Heart left ventricle (tissue), 16 donors: ENCODE data around the gene CDH23. TPM values are rescaled to one million over a fixed set of nuclear protein-coding genes. Genes with fewer than 3 reads are reported as not detected.

Source experiments
- ATAC-seq, 4 donors: fragments of 200-7000 bp; cut with Tn5 transposase; one replicate each; pipeline ENCODE4 v1.9.1; 2020 to 2022; ENCODE audit warnings: moderate library complexity in 4 of 4, mild to moderate bottlenecking in 3 of 4, moderate number of reproducible peaks in 1 of 4
- DNase-seq, 5 donors: peaks; one replicate each; pipeline ENCODE4 v3.0.0-alpha.2; 2020
- H3K27ac ChIP-seq, 12 donors: fragments of 200-600 bp; sonication (generic) in 4 of 12; one replicate each; pipeline versions ENCODE4 v1.5.0 to v1.8.0; 2016 to 2022; ENCODE audit warnings: mild to moderate bottlenecking in 2 of 12
- H3K27me3 ChIP-seq, 9 donors: fragments of 200-600 bp; sonication (generic) in 2 of 9; one replicate each; pipeline versions ENCODE4 v1.5.1 to v1.8.0; 2016 to 2022; ENCODE audit warnings: mild to moderate bottlenecking in 3 of 9
- H3K36me3 ChIP-seq, 9 donors: fragments of 200-600 bp; sonication (generic) in 2 of 9; one replicate each; pipeline versions ENCODE4 v1.5.0 to v1.8.0; 2018 to 2022; ENCODE audit warnings: mild to moderate bottlenecking in 2 of 9
- H3K4me1 ChIP-seq, 12 donors: fragments of 200-600 bp; sonication (generic) in 4 of 12; one replicate each; pipeline versions ENCODE4 v1.5.0 to v1.8.0; 2016 to 2022; ENCODE audit warnings: mild to moderate bottlenecking in 3 of 12
- H3K4me3 ChIP-seq, 12 donors: fragments of 200-600 bp; sonication (generic) in 4 of 12; one replicate each; pipeline versions ENCODE4 v1.5.0 to v1.8.0; 2017 to 2022; ENCODE audit warnings: mild to moderate bottlenecking in 9 of 12, moderate library complexity in 4 of 12
- H3K9me3 ChIP-seq, 12 donors: fragments of 200-600 bp; sonication (generic) in 4 of 12; one replicate each; pipeline versions ENCODE4 v1.5.0 to v1.8.0; 2016 to 2022; ENCODE audit warnings: mild to moderate bottlenecking in 1 of 12
- POLR2A ChIP-seq, 2 donors: fragments of 450-650 bp; IDR thresholded peaks; one replicate each; pipeline ENCODE4 v1.6.1; 2017; ENCODE audit warnings: antibody characterized with exemption in 2 of 2, mild to moderate bottlenecking in 2 of 2, moderate library complexity in 2 of 2
- WGBS, 4 donors: extraction: QIAGEN DNeasy Blood & Tissue Kit in 2 of 4; methylation state at CpG; one replicate each; pipeline versions ENCODE4 v1.1.5 to v1.1.7; 2013 to 2018; 5-methylcytosine and 5-hydroxymethylcytosine counted together
- intact Hi-C, 10 donors: fragments of 100-400 bp; cut with DNase I; formaldehyde crosslinking; loops; one replicate each; pipeline versions ENCODE4 v1.11.1 to v1.14.2; 2022
- polyA plus RNA-seq, 2 donors: library from polyadenylated mRNA; stranded (reverse); fragments of 200-250 nt; gene quantifications; one replicate each; pipeline ENCODE4 v1.2.3, GENCODE V29; 2013
- total RNA-seq, 9 donors: library from RNA; depleted of rRNA in 2 of 9; stranded (reverse); fragments of >200 nt in 2 of 9; fragmentation: NEBNext Ultra II Directional in 3 of 9; extraction: Animal tissue kit (Norgen Biotek cat#: 25700) in 3 of 9; gene quantifications; one replicate each; pipeline versions ENCODE4 v1.1.0 to v1.2.4, GENCODE V29; 2016 to 2023
- TF ChIP-seq, protein P1 (sequence below), 12 donors: fragments of 200-600 bp; sonication (generic) in 4 of 12; IDR thresholded peaks; one replicate each; pipeline versions ENCODE4 v1.5.0 to v1.8.0; 2018 to 2022; ENCODE audit warnings: antibody characterized with exemption in 12 of 12, mild to moderate bottlenecking in 5 of 12
- donor health status: ischemic (EF 13 %, LVEDD 7.1; RV severe dilation, severe dysfunction).
- donor health status: healthy with polysubstance abuse.
- donor health status: DM: no; HTN: yes; CAD: no.
- donor health status: DM: no; HTN: no; CAD: no.
- donor health status: ischemic (EF 25% LVEDD 6.9; RV normal size, moderate dysfunction).
- donor health status: ischemic (EF 25% LVEDD 5.7; RV mildly dilated, moderate dysfunction).
- donor health status: healthy.
- donor health status: DM: yes; HTN: yes; CAD: no.
- donor health status: ischemic (EF 35%, LVEDD 5.7; RV mildly dilated, moderate dysfunction).
- donor health status: nonischemic (EF 11% LVEDD 7.7; RV severe dilation, severe dysfunction).
- donor health status: DM: yes; HTN: yes; CAD: no.
- donor health status: PGD.
- donor health status: ischemic (EF 29% LVEDD 5.4; RV normal size, mild dysfunction).
- donor health status: nonischemic (EF 23%, LVEDD 6.1; RV moderate dilation, normal function).

Gene CDH23
- total and polyA plus RNA-seq, 11 donors = 1.2 to 8.6 (median 3.9) TPM

GRCh38 chr10:71522442-71523144 lies 125.9 kb downstream of the CDH23 start:
- H3K4me1 ChIP-seq = no peaks in the 10 kb centered on the region
- TF ChIP-seq POLR2A (IDR thresholded peaks at IDR 0.05) = no peak
- TF ChIP-seq, protein P1, sequence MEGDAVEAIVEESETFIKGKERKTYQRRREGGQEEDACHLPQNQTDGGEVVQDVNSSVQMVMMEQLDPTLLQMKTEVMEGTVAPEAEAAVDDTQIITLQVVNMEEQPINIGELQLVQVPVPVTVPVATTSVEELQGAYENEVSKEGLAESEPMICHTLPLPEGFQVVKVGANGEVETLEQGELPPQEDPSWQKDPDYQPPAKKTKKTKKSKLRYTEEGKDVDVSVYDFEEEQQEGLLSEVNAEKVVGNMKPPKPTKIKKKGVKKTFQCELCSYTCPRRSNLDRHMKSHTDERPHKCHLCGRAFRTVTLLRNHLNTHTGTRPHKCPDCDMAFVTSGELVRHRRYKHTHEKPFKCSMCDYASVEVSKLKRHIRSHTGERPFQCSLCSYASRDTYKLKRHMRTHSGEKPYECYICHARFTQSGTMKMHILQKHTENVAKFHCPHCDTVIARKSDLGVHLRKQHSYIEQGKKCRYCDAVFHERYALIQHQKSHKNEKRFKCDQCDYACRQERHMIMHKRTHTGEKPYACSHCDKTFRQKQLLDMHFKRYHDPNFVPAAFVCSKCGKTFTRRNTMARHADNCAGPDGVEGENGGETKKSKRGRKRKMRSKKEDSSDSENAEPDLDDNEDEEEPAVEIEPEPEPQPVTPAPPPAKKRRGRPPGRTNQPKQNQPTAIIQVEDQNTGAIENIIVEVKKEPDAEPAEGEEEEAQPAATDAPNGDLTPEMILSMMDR (IDR thresholded peaks at IDR 0.05) = no peak
- WGBS, 4 donors = 68 to 86% (median 74%) methylated on average over 5 of the region's 5 CpGs
- H3K27me3 ChIP-seq = no peaks in the 10 kb centered on the region
- ATAC-seq = no peak
- intact Hi-C loops = no loop called here
- no peaks in the 10 kb centered on the region for H3K36me3 ChIP-seq
- no peak overlapping the region for H3K4me3 ChIP-seq
- H3K9me3 ChIP-seq = no peaks in the 10 kb centered on the region
- DNase-seq = peak in 1 of 5 donors; percentile 11
- peak overlapping the region in 1 of 12 donors; percentile 24 for H3K27ac ChIP-seq

DNA sequence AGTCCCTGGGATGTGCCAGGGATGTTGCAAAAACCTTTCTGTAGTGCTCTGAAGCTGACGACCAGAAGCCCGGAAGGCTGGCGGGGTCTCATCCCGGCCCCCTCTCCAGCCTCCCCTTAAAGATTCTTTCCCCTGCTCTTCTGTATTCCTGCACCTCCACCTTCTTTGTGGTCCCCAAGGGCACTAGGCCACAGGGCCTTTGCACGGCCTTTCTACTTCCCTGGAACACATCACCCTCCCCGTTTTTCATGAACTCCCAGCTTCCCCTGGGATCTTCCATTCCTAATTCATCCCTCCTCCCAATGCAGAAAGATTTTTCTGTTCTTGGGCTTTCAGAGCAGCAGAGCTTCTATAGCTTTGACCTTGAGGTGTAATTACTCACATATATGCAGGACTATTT lies 127.0 kb downstream of the CDH23 start:
- DNase-seq (peak in 1 of 5 donors; percentile 2), ATAC-seq (no peak)
- WGBS, 4 donors = 80 to 89% (median 86%) methylated on average over 6 of the region's 6 CpGs
- TF ChIP-seq POLR2A (IDR thresholded peaks at IDR 0.05) = no peak
- intact Hi-C loops = no loop called here
- H3K27ac ChIP-seq = no peak overlapping the region
- no peak overlapping the region for H3K4me3 ChIP-seq
- no peaks in the 10 kb centered on the region for H3K36me3 ChIP-seq
- H3K9me3 ChIP-seq = no peaks in the 10 kb centered on the region
- H3K27me3 ChIP-seq = no peaks in the 10 kb centered on the region
- no peaks in the 10 kb centered on the region for H3K4me1 ChIP-seq

- TF ChIP-seq, protein P1 (IDR thresholded peaks at IDR 0.05) = no peak
- no peak for TF ChIP-seq POLR2A (IDR thresholded peaks at IDR 0.05)
- intact Hi-C loops = no loop called here
- H3K27ac ChIP-seq = no peak overlapping the region
- H3K27me3 ChIP-seq = no peaks in the 10 kb centered on the region
- DNase-seq (no peak), ATAC-seq (no peak)
- 91 to 96% (median 95%) methylated on average over 5 of the region's 5 CpGs for WGBS, 4 donors
- peaks cover 0 to 4% (median 0%) of the 10 kb centered on the region in 12 donors for H3K4me1 ChIP-seq
- H3K36me3 ChIP-seq = no peaks in the 10 kb centered on the region
- H3K9me3 ChIP-seq = no peaks in the 10 kb centered on the region
- no peak overlapping the region for H3K4me3 ChIP-seq
Measured at GRCh38 chr10:71525092-71525491, 128.4 kb downstream of the CDH23 start.

DNA sequence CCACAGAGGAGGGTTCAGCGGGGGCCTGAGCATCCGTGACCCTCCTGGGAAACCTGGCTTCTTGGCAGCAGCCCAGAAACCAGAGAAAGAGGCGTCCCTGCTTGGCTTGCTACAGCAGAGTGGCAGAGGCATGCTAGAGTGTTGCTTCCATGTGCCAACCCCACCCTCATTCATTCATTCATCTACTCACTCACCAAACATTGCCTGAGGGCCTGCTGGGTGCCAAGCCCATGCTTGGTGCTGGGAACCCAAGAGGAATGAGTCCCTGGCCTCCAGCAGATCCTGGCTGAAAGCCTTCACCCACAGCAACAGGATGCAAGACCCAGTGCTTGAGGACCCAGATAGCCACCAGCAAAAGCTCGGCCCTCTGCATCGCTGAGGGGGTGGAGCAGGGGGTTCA lies 129.0 kb downstream of the CDH23 start:
- intact Hi-C loops = no loop called here
- 79 to 95% (median 88%) methylated on average over 4 to 5 of the region's 5 CpGs for WGBS, 4 donors
- H3K27me3 ChIP-seq = no peaks in the 10 kb centered on the region

More for the DNA sequence above, 129.0 kb downstream of the CDH23 start:
- TF ChIP-seq, protein P1 (IDR thresholded peaks at IDR 0.05) = no peak
- DNase-seq (no peak), ATAC-seq (no peak)
- no peaks in the 10 kb centered on the region for H3K9me3 ChIP-seq
- H3K36me3 ChIP-seq = no peaks in the 10 kb centered on the region
- H3K27ac ChIP-seq = no peak overlapping the region
- no peak overlapping the region for H3K4me3 ChIP-seq
- peaks cover 0 to 4% (median 0%) of the 10 kb centered on the region in 12 donors for H3K4me1 ChIP-seq
